ENCODE results near the gene LEMD2. TPM values are rescaled to one million over a fixed set of nuclear protein-coding genes. Genes with fewer than 3 reads are reported as not detected.

The LEMD2 gene
- total RNA-seq, 5 donors from 2014 or later (not counting 1 experiment from before 2014, with no cell fraction given) = 115 to 125 (median 118) TPM

GRCh38 chr6:33733709-33734007 is 55.3 kb downstream of the LEMD2 start:
- Histone ChIP-seq H3K4me1 (ENCODE audit: control insufficient read depth in 1 of 2, extremely low read depth in 1 of 2, insufficient read depth in 2 of 2, low read length in 2 of 2) (no peaks in the 10 kb centered on the region), H3K4me3 (ENCODE audit: control insufficient read depth in 1 of 2, extremely low read depth in 1 of 2, low read length in 1 of 2) (no peak overlapping the region), H3K27me3 (replicated peaks in 1 of 2; ENCODE audit: control insufficient read depth in 2 of 2, extremely low read depth in 1 of 2, insufficient read depth in 2 of 2, low read length in 1 of 2) (peaks cover 0 to 23% of the 10 kb centered on the region in 2 experiments), H3K36me3 (ENCODE audit: control insufficient read depth in 2 of 2, extremely low read depth in 1 of 2, insufficient read depth in 1 of 2, low read length in 1 of 2) (no peaks in the 10 kb centered on the region), H3K9me3 (no peaks in the 10 kb centered on the region), H3K27ac (ENCODE audit: low read length) (no peak overlapping the region)
- CTCF ChIA-PET = no interaction called here
- Mint-ChIP-seq H3K4me3 (no peak overlapping the region), H3K4me1 (peaks cover 0 to 4% (median 0%) of the 10 kb centered on the region in 3 donors), H3K27me3 (no peaks in the 10 kb centered on the region), H3K36me3 (no peaks in the 10 kb centered on the region), H3K27ac (no peak overlapping the region), H3K9me3 (no peaks in the 10 kb centered on the region)
- ATAC-seq (replicated peaks in 1 of 4) (no peak), DNase-seq (no peak)
- POLR2A ChIA-PET = no interaction called here
- 100% methylated on average over 3 of the region's 8 CpGs for WGBS (ENCODE audit: insufficient coverage)

- no peak for ATAC-seq (replicated peaks in 1 of 4)
- no peak for DNase-seq
- Mint-ChIP-seq H3K4me1 (peaks cover 0 to 6% (median 0%) of the 10 kb centered on the region in 3 donors), H3K27me3 (no peaks in the 10 kb centered on the region), H3K27ac (no peak overlapping the region), H3K4me3 (no peak overlapping the region), H3K36me3 (no peaks in the 10 kb centered on the region), H3K9me3 (no peaks in the 10 kb centered on the region)
- H3K27ac ChIP-seq (ENCODE audit: low read length) = no peak overlapping the region
- ChIA-PET CTCF (no interaction called here), POLR2A (no interaction called here)
- no peaks in the 10 kb centered on the region for H3K4me1 ChIP-seq (ENCODE audit: control insufficient read depth in 1 of 2, extremely low read depth in 1 of 2, insufficient read depth in 2 of 2, low read length in 2 of 2)
- peaks cover 0 to 23% of the 10 kb centered on the region in 2 experiments for H3K27me3 ChIP-seq (replicated peaks in 1 of 2; ENCODE audit: control insufficient read depth in 2 of 2, extremely low read depth in 1 of 2, insufficient read depth in 2 of 2, low read length in 1 of 2)
- 88% methylated on average over 5 of the region's 13 CpGs for WGBS (ENCODE audit: insufficient coverage)
- no peaks in the 10 kb centered on the region for H3K9me3 ChIP-seq
- H3K36me3 ChIP-seq (ENCODE audit: control insufficient read depth in 2 of 2, extremely low read depth in 1 of 2, insufficient read depth in 1 of 2, low read length in 1 of 2) = no peaks in the 10 kb centered on the region
- H3K4me3 ChIP-seq (ENCODE audit: control insufficient read depth in 1 of 2, extremely low read depth in 1 of 2, low read length in 1 of 2) = no peak overlapping the region
Observed at GRCh38 chr6:33732817-33733708, 55.9 kb downstream of the LEMD2 start.

DNA sequence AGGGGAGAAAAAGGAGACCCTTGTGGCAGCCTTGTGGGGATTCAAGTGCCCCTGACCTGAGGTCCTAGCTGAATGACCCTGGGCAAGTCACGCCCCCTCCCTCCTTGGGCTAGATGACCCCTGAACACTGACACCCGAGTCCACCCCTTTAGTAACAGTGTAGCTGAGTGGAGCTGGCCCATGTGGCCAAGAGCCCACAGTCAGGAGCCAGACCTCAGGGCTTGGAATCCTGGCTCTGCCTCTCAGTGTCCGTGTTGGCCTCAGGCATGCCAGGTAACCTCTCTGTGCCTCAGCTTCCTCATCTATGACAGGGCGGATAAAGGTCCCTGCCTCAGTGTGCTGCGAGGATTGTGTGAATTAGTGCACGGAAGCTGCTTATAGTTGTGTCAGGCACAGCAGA is 56.5 kb downstream of the LEMD2 start:
- Mint-ChIP-seq H3K27ac (no peak overlapping the region), H3K4me3 (no peak overlapping the region), H3K27me3 (no peaks in the 10 kb centered on the region), H3K36me3 (no peaks in the 10 kb centered on the region), H3K4me1 (peaks cover 0 to 6% (median 0%) of the 10 kb centered on the region in 3 donors), H3K9me3 (no peaks in the 10 kb centered on the region)
- no peak overlapping the region for H3K4me3 ChIP-seq (ENCODE audit: control insufficient read depth in 1 of 2, extremely low read depth in 1 of 2, low read length in 1 of 2)
- ChIA-PET CTCF (no interaction called here), POLR2A (no interaction called here)
- H3K4me1 ChIP-seq (ENCODE audit: control insufficient read depth in 1 of 2, extremely low read depth in 1 of 2, insufficient read depth in 2 of 2, low read length in 2 of 2) = no peaks in the 10 kb centered on the region
- no peaks in the 10 kb centered on the region for H3K36me3 ChIP-seq (ENCODE audit: control insufficient read depth in 2 of 2, extremely low read depth in 1 of 2, insufficient read depth in 1 of 2, low read length in 1 of 2)
- no peak overlapping the region for H3K27ac ChIP-seq (ENCODE audit: low read length)
- peaks cover 0 to 23% of the 10 kb centered on the region in 2 experiments for H3K27me3 ChIP-seq (replicated peaks in 1 of 2; ENCODE audit: control insufficient read depth in 2 of 2, extremely low read depth in 1 of 2, insufficient read depth in 2 of 2, low read length in 1 of 2)
- no peak for ATAC-seq (replicated peaks in 1 of 4)
- no peaks in the 10 kb centered on the region for H3K9me3 ChIP-seq
- DNase-seq = no peak
- WGBS (ENCODE audit: insufficient coverage) = 77% methylated on average over 6 of the region's 6 CpGs

- Mint-ChIP-seq H3K4me1 (peaks cover 0 to 6% (median 0%) of the 10 kb centered on the region in 3 donors), H3K9me3 (no peaks in the 10 kb centered on the region), H3K27me3 (no peaks in the 10 kb centered on the region), H3K36me3 (no peaks in the 10 kb centered on the region), H3K27ac (no peak overlapping the region), H3K4me3 (no peak overlapping the region)
- DNase-seq (no peak), ATAC-seq (replicated peaks in 1 of 4) (no peak)
- no peak overlapping the region for H3K4me3 ChIP-seq (ENCODE audit: control insufficient read depth in 1 of 2, extremely low read depth in 1 of 2, low read length in 1 of 2)
- no peaks in the 10 kb centered on the region for H3K9me3 ChIP-seq
- H3K36me3 ChIP-seq (ENCODE audit: control insufficient read depth in 2 of 2, extremely low read depth in 1 of 2, insufficient read depth in 1 of 2, low read length in 1 of 2) = no peaks in the 10 kb centered on the region
- POLR2A ChIA-PET = no interaction called here
- no peak overlapping the region for H3K27ac ChIP-seq (ENCODE audit: low read length)
- H3K4me1 ChIP-seq (ENCODE audit: control insufficient read depth in 1 of 2, extremely low read depth in 1 of 2, insufficient read depth in 2 of 2, low read length in 2 of 2) = no peaks in the 10 kb centered on the region
- WGBS (ENCODE audit: insufficient coverage) = 86% methylated on average over 6 of the region's 9 CpGs
- CTCF ChIA-PET = no interaction called here
- peaks cover 0 to 27% of the 10 kb centered on the region in 2 experiments for H3K27me3 ChIP-seq (replicated peaks in 1 of 2; ENCODE audit: control insufficient read depth in 2 of 2, extremely low read depth in 1 of 2, insufficient read depth in 2 of 2, low read length in 1 of 2)
Observed at GRCh38 chr6:33731751-33732282, 57.1 kb downstream of the LEMD2 start.

- Histone ChIP-seq H3K4me1 (ENCODE audit: control insufficient read depth in 1 of 2, extremely low read depth in 1 of 2, insufficient read depth in 2 of 2, low read length in 2 of 2) (no peaks in the 10 kb centered on the region), H3K9me3 (no peaks in the 10 kb centered on the region), H3K27ac (ENCODE audit: low read length) (no peak overlapping the region), H3K27me3 (replicated peaks in 1 of 2; ENCODE audit: control insufficient read depth in 2 of 2, extremely low read depth in 1 of 2, insufficient read depth in 2 of 2, low read length in 1 of 2) (peaks cover 0 to 35% of the 10 kb centered on the region in 2 experiments), H3K36me3 (ENCODE audit: control insufficient read depth in 2 of 2, extremely low read depth in 1 of 2, insufficient read depth in 1 of 2, low read length in 1 of 2) (no peaks in the 10 kb centered on the region), H3K4me3 (ENCODE audit: control insufficient read depth in 1 of 2, extremely low read depth in 1 of 2, low read length in 1 of 2) (no peak overlapping the region)
- no peak for DNase-seq
- Mint-ChIP-seq H3K4me3 (no peak overlapping the region), H3K27me3 (peaks cover 0 to 2% of the 10 kb centered on the region in 2 donors), H3K9me3 (no peaks in the 10 kb centered on the region), H3K27ac (no peak overlapping the region), H3K36me3 (no peaks in the 10 kb centered on the region), H3K4me1 (peaks cover 0 to 6% (median 0%) of the 10 kb centered on the region in 3 donors)
- POLR2A ChIA-PET = no interaction called here
- WGBS (ENCODE audit: insufficient coverage) = 61% methylated on average over 6 of the region's 7 CpGs
- ATAC-seq (replicated peaks in 1 of 4) = no peak
- CTCF ChIA-PET = no interaction called here
Observed at GRCh38 chr6:33731035-33731434, 57.9 kb downstream of the LEMD2 start.

DNA sequence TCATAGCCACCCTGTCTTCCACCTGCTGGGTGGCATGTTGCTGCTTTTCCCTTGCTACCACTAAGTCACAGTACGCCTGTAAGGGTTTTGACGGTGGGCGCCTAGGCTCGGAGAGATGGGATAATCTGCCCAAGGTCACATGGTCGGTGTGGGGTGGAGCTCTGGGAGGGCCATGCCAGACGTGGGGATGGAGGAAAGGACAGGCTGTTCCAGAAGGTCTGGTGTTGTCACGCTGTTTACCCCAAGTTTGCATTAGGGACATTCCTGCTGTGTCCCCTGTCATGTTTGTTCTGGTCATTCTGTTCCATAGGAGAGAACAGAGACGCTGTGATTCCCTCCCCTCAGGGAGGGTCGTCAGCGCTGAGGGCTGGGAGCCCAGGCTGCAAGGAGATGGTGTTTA is 58.3 kb downstream of the LEMD2 start:
- Histone ChIP-seq H3K9me3 (no peaks in the 10 kb centered on the region), H3K4me3 (ENCODE audit: control insufficient read depth in 1 of 2, extremely low read depth in 1 of 2, low read length in 1 of 2) (no peak overlapping the region), H3K4me1 (ENCODE audit: control insufficient read depth in 1 of 2, extremely low read depth in 1 of 2, insufficient read depth in 2 of 2, low read length in 2 of 2) (no peaks in the 10 kb centered on the region), H3K27ac (ENCODE audit: low read length) (no peak overlapping the region), H3K36me3 (ENCODE audit: control insufficient read depth in 2 of 2, extremely low read depth in 1 of 2, insufficient read depth in 1 of 2, low read length in 1 of 2) (no peaks in the 10 kb centered on the region), H3K27me3 (replicated peaks in 1 of 2; ENCODE audit: control insufficient read depth in 2 of 2, extremely low read depth in 1 of 2, insufficient read depth in 2 of 2, low read length in 1 of 2) (peaks cover 0 to 35% of the 10 kb centered on the region in 2 experiments)
- H3K27me3 Mint-ChIP-seq = peaks cover 0 to 2% of the 10 kb centered on the region in 2 donors
- no peaks in the 10 kb centered on the region for H3K9me3 Mint-ChIP-seq
- H3K27ac Mint-ChIP-seq = no peak overlapping the region
- ATAC-seq (replicated peaks in 1 of 4) = no peak
- ChIA-PET POLR2A (no interaction called here), CTCF (interaction anchor here in 1 of 2 donors (0.6 kb wide), 1 partner anchor 141 kb away, joined by 3 read pairs; no protein-coding TSS in a partner anchor)
- no peak for DNase-seq
- 76% methylated on average over 7 of the region's 10 CpGs for WGBS (ENCODE audit: insufficient coverage)
- no peaks in the 10 kb centered on the region for H3K36me3 Mint-ChIP-seq
- H3K4me3 Mint-ChIP-seq = no peak overlapping the region
- peaks cover 0 to 6% (median under 1%) of the 10 kb centered on the region in 3 donors for H3K4me1 Mint-ChIP-seq

Data from T-cell (primary cell).